Heart right ventricle (tissue), 16 donors: ENCODE measurements around the gene LRMDA. TPM values are rescaled to one million over a fixed set of nuclear protein-coding genes. Genes with fewer than 3 reads are reported as not detected.

ENCODE experiments used
- ATAC-seq, 8 donors: fragments of 200-7000 bp; cut with Tn5 transposase; one replicate each; pipeline ENCODE4 v1.9.1; 2020; ENCODE audit warnings: mild to moderate bottlenecking in 8 of 8, moderate library complexity in 8 of 8, moderate number of reproducible peaks in 1 of 8
- DNase-seq, 2 donors: peaks; one replicate each; pipeline ENCODE4 v3.0.0-alpha.2; 2020
- H3K27ac ChIP-seq, 10 donors: fragments of 200-600 bp; sonication (generic) in 2 of 10; one replicate each; pipeline versions ENCODE4 v1.5.0 to v1.8.0; 2020 to 2022; ENCODE audit warnings: mild to moderate bottlenecking in 3 of 10
- H3K27me3 ChIP-seq, 7 donors: fragments of 200-600 bp; one replicate each; pipeline ENCODE4 v1.8.0; 2021 to 2022; ENCODE audit warnings: mild to moderate bottlenecking in 2 of 7
- H3K36me3 ChIP-seq, 9 donors: fragments of 200-600 bp; sonication (generic) in 1 of 9; one replicate each; pipeline versions ENCODE4 v1.5.0 to v1.8.0; 2020 to 2022; ENCODE audit warnings: mild to moderate bottlenecking in 2 of 9
- H3K4me1 ChIP-seq, 9 donors: fragments of 200-600 bp; sonication (generic) in 1 of 9; one replicate each; pipeline versions ENCODE4 v1.5.0 to v1.8.0; 2020 to 2022; ENCODE audit warnings: mild to moderate bottlenecking in 4 of 9
- H3K4me3 ChIP-seq, 10 donors: fragments of 200-600 bp; sonication (generic) in 2 of 10; one replicate each; pipeline versions ENCODE4 v1.5.0 to v1.8.0; 2020 to 2022; ENCODE audit warnings: mild to moderate bottlenecking in 7 of 10, moderate library complexity in 2 of 10
- H3K9me3 ChIP-seq, 11 donors: fragments of 200-600 bp in 10 of 11; sonication (generic) in 2 of 11; one replicate each; pipeline versions ENCODE4 v1.5.0 to v1.8.0; 2013 to 2022; ENCODE audit warnings: mild to moderate bottlenecking in 2 of 11, control low read depth in 1 of 11, moderate library complexity in 1 of 11
- CTCF ChIP-seq, 9 donors: fragments of 200-600 bp; sonication (generic) in 2 of 9; IDR thresholded peaks; one replicate each; pipeline versions ENCODE4 v1.5.0 to v1.8.0; 2021 to 2022; ENCODE audit warnings: antibody characterized with exemption in 9 of 9, mild to moderate bottlenecking in 5 of 9, moderate library complexity in 1 of 9
- WGBS, 2 donors: extraction: QIAGEN DNeasy Blood & Tissue Kit; methylation state at CpG; one replicate each; pipeline ENCODE4 v1.1.7; 2013; ENCODE audit warnings: inconsistent platforms in 1 of 2; 5-methylcytosine and 5-hydroxymethylcytosine counted together
- intact Hi-C, 10 donors: fragments of 100-400 bp; cut with DNase I; formaldehyde crosslinking; loops; one replicate each; pipeline versions ENCODE4 v1.11.1 to v1.14.2; 2022
- polyA plus RNA-seq, 2 donors: library from polyadenylated mRNA; stranded (reverse); fragments of 200-250 nt; gene quantifications; one replicate each; pipeline ENCODE4 v1.2.3, GENCODE V29; 2013
- total RNA-seq, 10 donors: library from RNA; stranded (reverse); fragmentation: NEBNext Ultra II Directional in 3 of 10; extraction: Animal tissue kit (Norgen Biotek cat#: 25700) in 3 of 10; gene quantifications; one replicate each; pipeline versions ENCODE4 v1.2.1 to v1.2.4, GENCODE V29; 2021 to 2023
- donor health status: Arrhythmogenic right ventricular cardiomyopathy.
- donor health status: ischemic (EF 13 %, LVEDD 7.1; RV severe dilation, severe dysfunction).
- donor health status: healthy with polysubstance abuse.
- donor health status: DM: no; HTN: yes; CAD: no.
- donor health status: DM: no; HTN: no; CAD: no.
- donor health status: ischemic (EF 25% LVEDD 6.9; RV normal size, moderate dysfunction).
- donor health status: ischemic (EF 25% LVEDD 5.7; RV mildly dilated, moderate dysfunction).
- donor health status: healthy.
- donor health status: DM: yes; HTN: yes; CAD: no.
- donor health status: Ischemic cardiomyopathy.
- donor health status: ischemic (EF 35%, LVEDD 5.7; RV mildly dilated, moderate dysfunction).
- donor health status: nonischemic (EF 11% LVEDD 7.7; RV severe dilation, severe dysfunction).
- donor health status: DM: yes; HTN: yes; CAD: no.
- donor health status: PGD.
- donor health status: ischemic (EF 29% LVEDD 5.4; RV normal size, mild dysfunction).
- donor health status: nonischemic (EF 23%, LVEDD 6.1; RV moderate dilation, normal function).

LRMDA gene
- total and polyA plus RNA-seq, 12 donors, result 4.0 to 59.8 (median 12.7) TPM

DNA sequence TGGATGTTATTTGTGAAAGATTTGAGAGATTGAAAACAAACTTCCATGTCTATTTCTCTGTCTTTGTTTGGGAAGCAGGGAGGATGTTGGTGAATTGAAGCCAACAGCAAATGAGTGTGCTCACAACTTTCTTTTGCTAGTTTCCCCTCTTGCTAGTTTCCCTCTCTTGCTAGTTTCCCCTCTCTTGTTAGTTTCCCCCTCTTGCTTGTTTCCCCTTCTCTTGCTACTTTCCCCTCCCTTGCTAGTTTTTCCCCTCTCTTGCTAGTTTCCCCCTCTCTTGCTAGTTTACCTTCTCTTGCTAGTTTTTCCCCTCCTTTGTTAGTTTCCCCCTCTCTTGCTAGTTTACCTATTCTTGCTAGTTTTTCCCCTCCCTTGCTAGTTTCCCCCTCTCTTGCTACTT, 613.3 kb downstream of the LRMDA start:
- ATAC-seq (no peak), DNase-seq (no peak)
- Histone ChIP-seq H3K4me3 (no peak overlapping the region), H3K36me3 (no peaks in the 10 kb centered on the region), H3K27me3 (no peaks in the 10 kb centered on the region), H3K4me1 (peaks cover 0 to 6% (median 0%) of the 10 kb centered on the region in 9 donors), H3K27ac (no peak overlapping the region), H3K9me3 (peaks cover 0 to 3% (median 0%) of the 10 kb centered on the region in 11 donors)
- intact Hi-C loops, result loop anchor here in 4 of 10 donors (5.0 to 10.0 kb wide), 4 partner anchors 260 to 940 kb away; no protein-coding TSS in a partner anchor
- TF ChIP-seq CTCF (IDR thresholded peaks at IDR 0.05), result no peak

DNA sequence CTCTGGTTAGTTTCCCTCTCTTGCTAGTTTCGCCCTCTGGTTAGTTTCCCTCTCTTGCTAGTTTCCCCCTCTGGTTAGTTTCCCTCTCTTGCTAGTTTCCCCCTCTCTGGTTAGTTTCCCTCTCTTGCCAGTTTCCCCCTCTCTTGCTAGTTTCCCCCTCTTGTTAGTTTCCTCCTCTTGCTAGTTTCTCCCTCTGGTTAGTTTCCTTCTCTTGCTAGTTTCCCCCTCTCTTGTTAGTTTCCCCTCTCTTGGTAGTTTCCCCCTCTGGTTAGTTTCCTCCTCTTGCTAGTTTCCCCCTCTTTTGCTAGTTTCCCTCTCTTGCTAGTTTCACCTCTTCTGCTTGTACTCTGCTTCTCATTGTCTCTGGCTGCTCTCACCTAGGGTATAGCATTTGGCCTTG, 613.8 kb downstream of the LRMDA start:
- no peak for DNase-seq
- intact Hi-C loops, result loop anchor here in 3 of 10 donors (10.0 kb wide), 3 partner anchors 260 to 940 kb away; no protein-coding TSS in a partner anchor
- Histone ChIP-seq H3K27me3 (no peaks in the 10 kb centered on the region), H3K4me1 (peaks cover 0 to 8% (median 0%) of the 10 kb centered on the region in 9 donors), H3K36me3 (no peaks in the 10 kb centered on the region), H3K4me3 (no peak overlapping the region), H3K9me3 (no peaks in the 10 kb centered on the region), H3K27ac (no peak overlapping the region)
- ATAC-seq, result no peak
- no peak for TF ChIP-seq CTCF (IDR thresholded peaks at IDR 0.05)
- WGBS, 2 donors, result 97 to 100% methylated on average over 1 of the region's 1 CpG

- WGBS, 2 donors, result 100% methylated on average over 3 of the region's 3 CpGs
- intact Hi-C loops, result loop anchor here in 3 of 10 donors (10.0 kb wide), 3 partner anchors 257 to 937 kb away; no protein-coding TSS in a partner anchor
- DNase-seq (no peak), ATAC-seq (no peak)
- no peak for TF ChIP-seq CTCF (IDR thresholded peaks at IDR 0.05)
- H3K27me3 ChIP-seq, result no peaks in the 10 kb centered on the region
- no peak overlapping the region for H3K27ac ChIP-seq
- no peaks in the 10 kb centered on the region for H3K36me3 ChIP-seq
- H3K4me3 ChIP-seq, result no peak overlapping the region
- peaks cover 0 to 8% (median 0%) of the 10 kb centered on the region in 9 donors for H3K4me1 ChIP-seq
- H3K9me3 ChIP-seq, result no peaks in the 10 kb centered on the region
Observed at GRCh38 chr10:76047521-76047920, 616.1 kb downstream of the LRMDA start.

DNA sequence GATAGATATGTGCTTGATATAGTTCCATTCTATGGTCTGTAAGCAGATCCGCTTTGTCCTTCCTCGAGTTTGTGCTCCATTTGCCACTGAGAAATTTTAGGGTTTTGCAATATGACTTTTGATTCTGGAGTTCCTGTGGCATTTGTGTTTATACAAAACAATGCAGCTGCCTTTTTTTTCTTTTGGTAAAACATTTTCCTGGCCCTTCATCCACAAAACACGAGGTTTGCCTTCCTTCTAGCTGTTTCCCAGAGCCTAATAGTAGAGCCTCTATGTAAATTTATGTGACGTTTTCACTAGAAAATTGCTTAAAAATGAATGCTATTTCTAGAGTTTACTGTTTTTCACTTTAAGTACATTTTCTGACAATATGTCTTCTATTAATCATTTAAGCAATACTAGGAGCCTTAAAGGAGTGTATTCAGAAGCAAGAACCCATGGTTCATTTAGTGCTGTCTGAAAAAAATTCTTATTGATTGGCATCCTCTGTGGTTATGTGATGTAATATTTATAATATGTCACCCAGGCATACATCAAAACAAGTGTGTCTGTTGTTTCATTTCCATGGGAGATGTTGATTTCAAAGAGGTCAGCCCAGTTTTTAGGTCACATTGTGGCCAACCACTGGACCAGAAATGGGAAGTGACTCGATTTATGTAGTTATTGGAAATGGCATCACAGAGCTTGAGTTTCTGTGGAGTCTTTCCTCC, 618.3 kb downstream of the LRMDA start:
- Histone ChIP-seq H3K36me3 (no peaks in the 10 kb centered on the region), H3K4me3 (no peak overlapping the region), H3K4me1 (peaks cover 0 to 8% (median 0%) of the 10 kb centered on the region in 9 donors), H3K27ac (no peak overlapping the region), H3K27me3 (no peaks in the 10 kb centered on the region), H3K9me3 (no peaks in the 10 kb centered on the region)
- intact Hi-C loops, result loop anchor here in 3 of 10 donors (10.0 kb wide), 3 partner anchors 255 to 935 kb away; no protein-coding TSS in a partner anchor
- WGBS, 2 donors, result 91 to 92% methylated on average over 5 of the region's 5 CpGs
- DNase-seq, result no peak
- peak in 5 of 8 donors; percentile 23 to 70 (median 31) for ATAC-seq
- TF ChIP-seq CTCF (IDR thresholded peaks at IDR 0.05), result no peak
